Neural cell (in vitro differentiated cells): ENCODE measurements around the gene SPTB. TPM values are rescaled to one million over a fixed set of nuclear protein-coding genes. Genes with fewer than 3 reads are reported as not detected.

ENCODE experiments used
- H2AFZ ChIP-seq: fragments of 200-600, 300-800 bp; sonication (generic), shearing (Covaris generic); 2 replicates; pipeline ENCODE4 v1.6.0; 2014; ENCODE audit warnings: low read depth, mild to moderate bottlenecking, antibody characterized with exemption, low read length, moderate library complexity
- H3F3A ChIP-seq: fragments of 200-600 bp; shearing (Covaris generic); 2 replicates; pipeline ENCODE4 v1.6.1; 2016; ENCODE audit warnings: mild to moderate bottlenecking, moderate library complexity, mixed read lengths, antibody characterized with exemption, low read length; ENCODE audit not compliant: insufficient read depth, poor library complexity, severe bottlenecking
- H3K27ac ChIP-seq: fragments of 200-600, 300-800 bp; sonication (generic), shearing (Covaris generic); 2 replicates; pipeline ENCODE4 v1.5.1; 2014; ENCODE audit warnings: mild to moderate bottlenecking, low read length, moderate library complexity
- H3K27me3 ChIP-seq: fragments of 300-800, 200-600 bp; sonication (generic), shearing (Covaris generic); 2 replicates; pipeline ENCODE4 v1.6.0; 2014; ENCODE audit warnings: mild to moderate bottlenecking, low read depth, low read length, moderate library complexity; ENCODE audit not compliant: insufficient read depth
- H3K36me3 ChIP-seq: fragments of 300-800, 200-600 bp; sonication (generic), shearing (Covaris generic); 2 replicates; pipeline ENCODE4 v1.5.1; 2014; ENCODE audit warnings: mild to moderate bottlenecking, antibody characterized with exemption, low read length, moderate library complexity; ENCODE audit not compliant: insufficient read depth
- H3K4me2 ChIP-seq: fragments of 300-800, 200-600 bp; sonication (generic), shearing (Covaris generic); 2 replicates; pipeline ENCODE4 v1.6.0; 2014; ENCODE audit warnings: mild to moderate bottlenecking, low read length
- H3K4me3 ChIP-seq: fragments of 300-800, 200-600 bp; sonication (generic), shearing (Covaris generic); 2 replicates; pipeline ENCODE4 v1.5.1; 2014; ENCODE audit warnings: mild to moderate bottlenecking, low read length, moderate library complexity
- H3K79me2 ChIP-seq: fragments of 200-600 bp; shearing (Covaris generic); replicated peaks from 2 replicates; pipeline ENCODE4 v1.6.0; 2014; ENCODE audit warnings: mild to moderate bottlenecking, low read length, moderate library complexity; ENCODE audit not compliant: insufficient read depth
- H3K9ac ChIP-seq: fragments of 300-800, 200-600 bp; sonication (generic), shearing (Covaris generic); 2 replicates; pipeline ENCODE4 v1.6.1; 2016; ENCODE audit warnings: mild to moderate bottlenecking, low read length, mixed read lengths
- H3K9me2 ChIP-seq: fragments of 200-600 bp; shearing (Covaris generic); 2 replicates; pipeline ENCODE4 v1.6.1; 2016; ENCODE audit warnings: mild to moderate bottlenecking, low read length, mixed read lengths; ENCODE audit not compliant: insufficient read depth
- H3K9me3 ChIP-seq: fragments of 200-600, 300-800 bp; sonication (generic), shearing (Covaris generic); 2 replicates; pipeline ENCODE4 v1.6.1; 2016; ENCODE audit warnings: mild to moderate bottlenecking, mixed run types, low read length, moderate library complexity, mixed read lengths
- H4K20me1 ChIP-seq: fragments of 200-600 bp; shearing (Covaris generic); 2 replicates; pipeline ENCODE4 v1.6.1; 2016; ENCODE audit warnings: mild to moderate bottlenecking, mixed run types; ENCODE audit not compliant: insufficient read depth
- EP300 ChIP-seq: fragments of 450-650 bp; conservative IDR thresholded peaks from 2 replicates; pipeline ENCODE4 v1.6.1; 2014; ENCODE audit warnings: antibody characterized with exemption, mild to moderate bottlenecking, moderate library complexity; ENCODE audit not compliant: poor library complexity, severe bottlenecking
- EZH2 ChIP-seq: fragments of 200-600, 300-800 bp; shearing (Covaris generic), sonication (generic); IDR thresholded peaks from 2 replicates; pipeline ENCODE4 v1.6.1; 2014; ENCODE audit warnings: antibody characterized with exemption, low read length, borderline replicate concordance, mild to moderate bottlenecking; ENCODE audit not compliant: insufficient read depth, poor library complexity, severe bottlenecking
- MXI1 ChIP-seq: fragments of 450-650 bp; conservative IDR thresholded peaks from 2 replicates; pipeline ENCODE4 v1.6.1; 2014; ENCODE audit warnings: antibody characterized with exemption, mild to moderate bottlenecking; ENCODE audit not compliant: poor library complexity, severe bottlenecking
- POLR2AphosphoS5 ChIP-seq: IDR thresholded peaks from 2 replicates; pipeline ENCODE4 v1.6.1; 2012
- RAD21 ChIP-seq: fragments of 450-650 bp; conservative IDR thresholded peaks from 2 replicates; pipeline ENCODE4 v1.6.1; 2014; ENCODE audit warnings: antibody characterized with exemption, mild to moderate bottlenecking, moderate library complexity
- SMC3 ChIP-seq: fragments of 450-650 bp; conservative IDR thresholded peaks from 2 replicates; pipeline ENCODE4 v1.6.1; 2014; ENCODE audit warnings: antibody characterized with exemption, mild to moderate bottlenecking, moderate library complexity; ENCODE audit not compliant: poor library complexity
- polyA plus RNA-seq: library from polyadenylated mRNA; depleted of rRNA; stranded (reverse); fragments of >200 nt; gene quantifications from 2 replicates; pipeline ENCODE4 v1.2.3, GENCODE V29; 2014
- TF ChIP-seq, protein P1 (sequence below): IDR thresholded peaks from 2 replicates; pipeline ENCODE4 v1.6.1; 2012; ENCODE audit warnings: borderline replicate concordance
- TF ChIP-seq, protein P2 (sequence below): fragments of 450-650 bp; IDR thresholded peaks from 2 replicates; pipeline ENCODE4 v1.5.1; 2014; ENCODE audit warnings: antibody characterized with exemption, mild to moderate bottlenecking, moderate library complexity; ENCODE audit not compliant: poor library complexity, severe bottlenecking

SPTB gene
- polyA plus RNA-seq, 1 donor from 2014 or later: 1.9 TPM

DNA sequence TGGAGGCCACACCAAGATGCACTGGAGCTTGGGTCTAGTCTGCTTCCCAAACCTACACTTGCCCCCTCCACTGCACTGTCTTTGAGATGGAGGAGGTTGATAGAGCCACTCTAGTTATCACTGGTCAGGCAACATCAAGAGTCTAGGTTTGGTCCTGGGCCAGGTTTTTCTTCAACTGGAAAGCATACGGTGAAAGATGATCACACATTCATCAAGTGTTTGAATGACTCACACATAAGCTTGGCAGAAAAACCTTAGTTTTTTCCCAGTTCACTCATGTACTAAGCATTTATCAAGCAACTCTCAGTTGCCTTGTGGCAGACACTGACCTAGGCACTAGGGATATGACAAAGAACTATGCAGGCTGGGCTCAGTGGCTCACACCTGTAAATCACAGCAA lies 91.0 kb downstream of the SPTB start:
- H3K9me3 ChIP-seq: no peaks in the 10 kb centered on the region
- H2AFZ ChIP-seq: no peak overlapping the region
- no peaks in the 10 kb centered on the region for H3K9me2 ChIP-seq
- H3F3A ChIP-seq: no peaks in the 10 kb centered on the region
- H3K79me2 ChIP-seq: no peaks in the 10 kb centered on the region
- H3K9ac ChIP-seq: no peak overlapping the region
- no peaks in the 10 kb centered on the region for H4K20me1 ChIP-seq
- no peak overlapping the region for H3K4me3 ChIP-seq
- no peaks in the 10 kb centered on the region for H3K36me3 ChIP-seq
- H3K27ac ChIP-seq: no peak overlapping the region
- TF ChIP-seq EP300 (no peak), RAD21 (no peak), POLR2AphosphoS5 (no peak), EZH2 (no peak), MXI1 (no peak), SMC3 (no peak)
- TF ChIP-seq, protein P1, sequence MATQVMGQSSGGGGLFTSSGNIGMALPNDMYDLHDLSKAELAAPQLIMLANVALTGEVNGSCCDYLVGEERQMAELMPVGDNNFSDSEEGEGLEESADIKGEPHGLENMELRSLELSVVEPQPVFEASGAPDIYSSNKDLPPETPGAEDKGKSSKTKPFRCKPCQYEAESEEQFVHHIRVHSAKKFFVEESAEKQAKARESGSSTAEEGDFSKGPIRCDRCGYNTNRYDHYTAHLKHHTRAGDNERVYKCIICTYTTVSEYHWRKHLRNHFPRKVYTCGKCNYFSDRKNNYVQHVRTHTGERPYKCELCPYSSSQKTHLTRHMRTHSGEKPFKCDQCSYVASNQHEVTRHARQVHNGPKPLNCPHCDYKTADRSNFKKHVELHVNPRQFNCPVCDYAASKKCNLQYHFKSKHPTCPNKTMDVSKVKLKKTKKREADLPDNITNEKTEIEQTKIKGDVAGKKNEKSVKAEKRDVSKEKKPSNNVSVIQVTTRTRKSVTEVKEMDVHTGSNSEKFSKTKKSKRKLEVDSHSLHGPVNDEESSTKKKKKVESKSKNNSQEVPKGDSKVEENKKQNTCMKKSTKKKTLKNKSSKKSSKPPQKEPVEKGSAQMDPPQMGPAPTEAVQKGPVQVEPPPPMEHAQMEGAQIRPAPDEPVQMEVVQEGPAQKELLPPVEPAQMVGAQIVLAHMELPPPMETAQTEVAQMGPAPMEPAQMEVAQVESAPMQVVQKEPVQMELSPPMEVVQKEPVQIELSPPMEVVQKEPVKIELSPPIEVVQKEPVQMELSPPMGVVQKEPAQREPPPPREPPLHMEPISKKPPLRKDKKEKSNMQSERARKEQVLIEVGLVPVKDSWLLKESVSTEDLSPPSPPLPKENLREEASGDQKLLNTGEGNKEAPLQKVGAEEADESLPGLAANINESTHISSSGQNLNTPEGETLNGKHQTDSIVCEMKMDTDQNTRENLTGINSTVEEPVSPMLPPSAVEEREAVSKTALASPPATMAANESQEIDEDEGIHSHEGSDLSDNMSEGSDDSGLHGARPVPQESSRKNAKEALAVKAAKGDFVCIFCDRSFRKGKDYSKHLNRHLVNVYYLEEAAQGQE: no peak
- TF ChIP-seq, protein P2, sequence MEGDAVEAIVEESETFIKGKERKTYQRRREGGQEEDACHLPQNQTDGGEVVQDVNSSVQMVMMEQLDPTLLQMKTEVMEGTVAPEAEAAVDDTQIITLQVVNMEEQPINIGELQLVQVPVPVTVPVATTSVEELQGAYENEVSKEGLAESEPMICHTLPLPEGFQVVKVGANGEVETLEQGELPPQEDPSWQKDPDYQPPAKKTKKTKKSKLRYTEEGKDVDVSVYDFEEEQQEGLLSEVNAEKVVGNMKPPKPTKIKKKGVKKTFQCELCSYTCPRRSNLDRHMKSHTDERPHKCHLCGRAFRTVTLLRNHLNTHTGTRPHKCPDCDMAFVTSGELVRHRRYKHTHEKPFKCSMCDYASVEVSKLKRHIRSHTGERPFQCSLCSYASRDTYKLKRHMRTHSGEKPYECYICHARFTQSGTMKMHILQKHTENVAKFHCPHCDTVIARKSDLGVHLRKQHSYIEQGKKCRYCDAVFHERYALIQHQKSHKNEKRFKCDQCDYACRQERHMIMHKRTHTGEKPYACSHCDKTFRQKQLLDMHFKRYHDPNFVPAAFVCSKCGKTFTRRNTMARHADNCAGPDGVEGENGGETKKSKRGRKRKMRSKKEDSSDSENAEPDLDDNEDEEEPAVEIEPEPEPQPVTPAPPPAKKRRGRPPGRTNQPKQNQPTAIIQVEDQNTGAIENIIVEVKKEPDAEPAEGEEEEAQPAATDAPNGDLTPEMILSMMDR: no peak
- H3K4me2 ChIP-seq: no peak overlapping the region
- H3K27me3 ChIP-seq: no peaks in the 10 kb centered on the region

DNA sequence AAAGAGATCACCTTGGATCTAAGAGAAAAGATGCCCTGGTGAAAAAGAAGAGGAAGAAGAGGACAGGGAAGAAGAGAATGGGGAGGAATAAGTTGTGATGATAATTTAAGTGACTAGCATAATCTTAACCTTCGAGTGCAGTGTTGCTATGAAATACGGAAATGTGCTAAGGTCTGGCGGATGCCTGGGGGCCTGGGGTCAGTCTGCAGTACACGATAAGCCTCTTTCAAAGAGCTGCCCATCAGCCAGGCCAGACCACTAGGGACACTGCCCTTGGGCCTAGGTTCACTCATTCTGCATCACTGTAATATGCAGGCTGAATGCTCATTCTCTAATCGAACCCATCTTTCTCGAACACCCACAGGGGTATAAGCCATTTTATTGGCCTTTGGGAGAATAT lies 92.1 kb downstream of the SPTB start:
- Histone ChIP-seq H3K9ac (no peak overlapping the region), H3K27ac (no peak overlapping the region), H3K4me3 (no peak overlapping the region), H2AFZ (no peak overlapping the region), H3K9me2 (no peaks in the 10 kb centered on the region), H3K27me3 (no peaks in the 10 kb centered on the region), H3K79me2 (no peaks in the 10 kb centered on the region), H3K4me2 (no peak overlapping the region), H3K36me3 (no peaks in the 10 kb centered on the region), H4K20me1 (no peaks in the 10 kb centered on the region), H3F3A (no peaks in the 10 kb centered on the region), H3K9me3 (no peaks in the 10 kb centered on the region)
- TF ChIP-seq MXI1: no peak
- TF ChIP-seq, protein P1: no peak
- no peak for TF ChIP-seq EP300
- no peak for TF ChIP-seq RAD21
- TF ChIP-seq POLR2AphosphoS5: no peak
